GM12878 (cell line): ENCODE results near the gene LINGO1. TPM values are rescaled to one million over a fixed set of nuclear protein-coding genes. Genes with fewer than 3 reads are reported as not detected.

Experiments
- ATAC-seq: fragments of 200-7000 bp; cut with Tn5 transposase; 3 replicates; pipeline ENCODE4 v1.9.1; 2020; ENCODE audit warnings: mild to moderate bottlenecking, moderate library complexity
- BruUV-seq: library from RNA; stranded (reverse); fragments of 400-500 nt; replicated peaks from 2 replicates; lab custom pipeline; 2021; lab: Mats Ljungman, UMichigan
- CTCF ChIA-PET: fragments of 300-600 bp; sonication (Branson Sonifier 250); formaldehyde crosslinking; extraction: SDS; loops from one replicate; lab custom pipeline; 2021; ENCODE audit warnings: inconsistent platforms; lab: Yijun Ruan, JAX
- POLR2A ChIA-PET: fragments of 350-600 bp; formaldehyde crosslinking; extraction: SDS; loops from one replicate; lab custom pipeline; 2021; ENCODE audit warnings: inconsistent platforms; lab: Charles Lee
- RAD21 ChIA-PET: fragments of 300-600 bp; sonication (Branson Sonifier 250); formaldehyde crosslinking; loops from one replicate; lab custom pipeline; 2023; ENCODE audit warnings: antibody characterized with exemption; ENCODE audit not compliant: unreplicated experiment; lab: Charles Lee
- SMC1A ChIA-PET: fragments of 300-600 bp; sonication (Branson Sonifier 250); formaldehyde crosslinking; loops from one replicate; lab custom pipeline; 2023; ENCODE audit not compliant: unreplicated experiment, uncharacterized antibody; lab: Charles Lee
- DNase-seq: peaks from one replicate; pipeline ENCODE4 v3.0.0-alpha.2; 2011; ENCODE audit warnings: low read depth, low spot score
- FAIRE-seq: peaks from 3 replicates; lab custom pipeline; 2011; peaks lifted over from hg19 to GRCh38; lab: Jason Lieb, UNC
- H2AFZ ChIP-seq: 2 replicates; pipeline ENCODE4 v1.6.0; 2011; ENCODE audit warnings: low read depth, low read length, control low read depth; ENCODE audit not compliant: control insufficient read depth
- H3K27ac ChIP-seq: 2 replicates; pipeline ENCODE4 v1.5.1; 2011; ENCODE audit warnings: control low read depth; ENCODE audit not compliant: control insufficient read depth, insufficient read depth
- H3K27me3 ChIP-seq, 2 experiments: replicated peaks in 1 of 2; 2 replicates each; pipeline versions ENCODE4 v1.6.0 to v1.6.1; 2011; ENCODE audit warnings: low read length in 1 of 2; ENCODE audit not compliant: control insufficient read depth in 2 of 2, insufficient read depth in 2 of 2
- H3K36me3 ChIP-seq, 2 experiments: 2 replicates each; pipeline ENCODE4 v1.5.1; 2011; ENCODE audit warnings: low read length in 1 of 2; ENCODE audit not compliant: control insufficient read depth in 2 of 2, insufficient read depth in 2 of 2
- H3K4me1 ChIP-seq: 2 replicates; pipeline ENCODE4 v1.6.1; 2011; ENCODE audit warnings: mild to moderate bottlenecking, low read length, moderate library complexity, mixed read lengths; ENCODE audit not compliant: control insufficient read depth, insufficient read depth
- H3K4me2 ChIP-seq: 2 replicates; pipeline ENCODE4 v1.6.0; 2011; ENCODE audit warnings: control low read depth; ENCODE audit not compliant: control insufficient read depth, insufficient read depth
- H3K4me3 ChIP-seq: fragments of 200-600 bp; sonication (generic); 2 replicates; pipeline ENCODE4 v1.5.1; 2016
- H3K79me2 ChIP-seq: 2 replicates; pipeline ENCODE4 v1.6.0; 2011; ENCODE audit warnings: low read length; ENCODE audit not compliant: control insufficient read depth, insufficient read depth
- H3K9ac ChIP-seq: 2 replicates; pipeline ENCODE4 v1.8.0; 2011; ENCODE audit warnings: low read length, control low read depth, mixed read lengths; ENCODE audit not compliant: control insufficient read depth, insufficient read depth
- H3K9me3 ChIP-seq: replicated peaks from 3 replicates; pipeline ENCODE4 v1.5.1; 2011; ENCODE audit warnings: mild to moderate bottlenecking, low read length; ENCODE audit not compliant: control insufficient read depth, insufficient read depth
- H4K20me1 ChIP-seq: 2 replicates; pipeline ENCODE4 v1.6.0; 2011; ENCODE audit not compliant: control insufficient read depth, insufficient read depth
- E4F1 ChIP-seq: fragments of 450-650 bp; IDR thresholded peaks from 2 replicates; pipeline ENCODE4 v1.6.1; 2018; ENCODE audit warnings: borderline replicate concordance, mild to moderate bottlenecking; ENCODE audit not compliant: partially characterized antibody
- JUND ChIP-seq: IDR thresholded peaks from 2 replicates; pipeline ENCODE4 v1.6.1; 2012; ENCODE audit warnings: low read depth, mild to moderate bottlenecking, low read length, improper control_type of control experiment, moderate library complexity
- MEF2B ChIP-seq: fragments of 450-650 bp; IDR thresholded peaks from 2 replicates; pipeline ENCODE4 v1.6.1; 2018; ENCODE audit warnings: mild to moderate bottlenecking, moderate library complexity; ENCODE audit not compliant: partially characterized antibody, poor library complexity, severe bottlenecking
- MTA2 ChIP-seq: fragments of 450-650 bp; IDR thresholded peaks from 2 replicates; pipeline ENCODE4 v1.6.1; 2016; ENCODE audit warnings: low read depth, mild to moderate bottlenecking, moderate library complexity
- NKRF ChIP-seq: fragments of 450-650 bp; conservative IDR thresholded peaks from 2 replicates; pipeline ENCODE4 v1.6.1; 2017; ENCODE audit warnings: mild to moderate bottlenecking, moderate library complexity
- NR2F1 ChIP-seq: fragments of 450-650 bp; conservative IDR thresholded peaks from 2 replicates; pipeline ENCODE4 v1.6.1; 2017; ENCODE audit warnings: mild to moderate bottlenecking
- PAX5 ChIP-seq: IDR thresholded peaks from 2 replicates; pipeline ENCODE4 v1.6.1; 2011; ENCODE audit warnings: low read depth, low read length, borderline replicate concordance
- ZNF24 ChIP-seq: fragments of 450-650 bp; IDR thresholded peaks from 2 replicates; pipeline ENCODE4 v1.6.1; 2017; ENCODE audit warnings: antibody characterized with exemption, mild to moderate bottlenecking
- ZSCAN29 ChIP-seq: fragments of 450-650 bp; IDR thresholded peaks from 2 replicates; pipeline ENCODE4 v1.6.1; 2017; ENCODE audit warnings: mild to moderate bottlenecking, moderate library complexity
- WGBS: methylation state at CpG from one replicate; pipeline ENCODE4 v1.1.6; 2016; ENCODE audit warnings: low lambda C conversion rate; ENCODE audit not compliant: insufficient replicate concordance, insufficient coverage; ENCODE audit errors: missing lambda C conversion rate; 5-methylcytosine and 5-hydroxymethylcytosine counted together
- in situ Hi-C: fragments of 300-500 bp; cut with MboI; formaldehyde crosslinking; loops from 9 replicates; pipeline ENCODE4 v1.14.3; 2018; ENCODE audit warnings: mixed read lengths
- intact Hi-C: fragments of 100-400 bp; cut with micrococcal nuclease; formaldehyde crosslinking; loops from one replicate; pipeline ENCODE4 v1.14.2; 2022; ENCODE audit not compliant: unreplicated experiment
- polyA plus RNA-seq, 11 experiments: library from polyadenylated mRNA; depleted of rRNA in 4 of 11; unstranded in 6 of 11; stranded (reverse) in 5 of 11; fragments of >200 nt; fragmentation: Nextera tagmentation in 4 of 11; fragmentation: Illumina TruSeq in 1 of 11; extraction: Ambion mirVana in 4 of 11; extraction: Trizol in 1 of 11; gene quantifications; 1 replicate in 1 of 11; 2 replicates in 10 of 11; pipeline versions ENCODE4 v1.2.1 to v1.2.3, GENCODE V29; 2011 to 2016; ENCODE audit warnings: inconsistent platforms in 2 of 11, missing spikeins in 2 of 11, low read depth in 1 of 11
- total RNA-seq, 4 experiments: library from RNA; depleted of rRNA in 3 of 4; stranded (reverse); fragments of >200 nt in 3 of 4; fragmentation: Illumina TruSeq in 1 of 4; extraction: Trizol in 1 of 4; gene quantifications; 2 replicates each; pipeline versions ENCODE4 v1.2.1 to v1.2.3, GENCODE V29; 2013 to 2021
- TF ChIP-seq, protein P1 (sequence below): fragments of 150-350 bp; IDR thresholded peaks from 2 replicates; pipeline ENCODE4 v1.6.1; 2014; ENCODE audit warnings: mild to moderate bottlenecking, low read depth, low read length

Gene LINGO1
- total and polyA plus RNA-seq, 10 of the 15 experiments (the other 5 are each of a cell fraction or from before 2014, with no cell fraction given), result 0.04 to 3.9 (median 0.17) TPM; not detected in 6

GRCh38 chr15:77565378-77565915, 67.3 kb downstream of the LINGO1 start:
- no peaks in the 10 kb centered on the region for H4K20me1 ChIP-seq
- ATAC-seq (no peak), DNase-seq (no peak), FAIRE-seq (no peak)
- no peaks in the 10 kb centered on the region; the same call in 2 of the 3 replicates for H3K9me3 ChIP-seq
- intact Hi-C loops (no loop called here), in situ Hi-C loops (no loop called here)
- H3K79me2 ChIP-seq, result no peaks in the 10 kb centered on the region
- H2AFZ ChIP-seq, result no peak overlapping the region
- SMC1A ChIA-PET, result no interaction called here
- H3K36me3 ChIP-seq, result no peaks in the 10 kb centered on the region
- H3K27ac ChIP-seq, result no peak overlapping the region
- BruUV-seq, result no TSS peak
- no peak overlapping the region for H3K9ac ChIP-seq
- no peaks in the 10 kb centered on the region for H3K27me3 ChIP-seq
- no peak overlapping the region for H3K4me3 ChIP-seq
- 69% methylated on average over 25 of the region's 25 CpGs for WGBS
- no peak overlapping the region for H3K4me2 ChIP-seq
- POLR2A ChIA-PET, result no interaction called here
- no peaks in the 10 kb centered on the region; the same call in 1 of the 2 replicates for H3K4me1 ChIP-seq
- CTCF ChIA-PET, result no interaction called here
- RAD21 ChIA-PET, result no interaction called here
- no peak for TF ChIP-seq NR2F1
- TF ChIP-seq NKRF, result no peak
- no peak for TF ChIP-seq PAX5
- TF ChIP-seq ZNF24, result no peak
- no peak for TF ChIP-seq MTA2
- TF ChIP-seq, protein P1, sequence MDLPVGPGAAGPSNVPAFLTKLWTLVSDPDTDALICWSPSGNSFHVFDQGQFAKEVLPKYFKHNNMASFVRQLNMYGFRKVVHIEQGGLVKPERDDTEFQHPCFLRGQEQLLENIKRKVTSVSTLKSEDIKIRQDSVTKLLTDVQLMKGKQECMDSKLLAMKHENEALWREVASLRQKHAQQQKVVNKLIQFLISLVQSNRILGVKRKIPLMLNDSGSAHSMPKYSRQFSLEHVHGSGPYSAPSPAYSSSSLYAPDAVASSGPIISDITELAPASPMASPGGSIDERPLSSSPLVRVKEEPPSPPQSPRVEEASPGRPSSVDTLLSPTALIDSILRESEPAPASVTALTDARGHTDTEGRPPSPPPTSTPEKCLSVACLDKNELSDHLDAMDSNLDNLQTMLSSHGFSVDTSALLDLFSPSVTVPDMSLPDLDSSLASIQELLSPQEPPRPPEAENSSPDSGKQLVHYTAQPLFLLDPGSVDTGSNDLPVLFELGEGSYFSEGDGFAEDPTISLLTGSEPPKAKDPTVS, result no peak
- TF ChIP-seq ZSCAN29, result no peak
- no peak for TF ChIP-seq MEF2B
- TF ChIP-seq JUND, result no peak
- no peak for TF ChIP-seq E4F1
